ENCODE measurements around the gene MKRN1.

DNA sequence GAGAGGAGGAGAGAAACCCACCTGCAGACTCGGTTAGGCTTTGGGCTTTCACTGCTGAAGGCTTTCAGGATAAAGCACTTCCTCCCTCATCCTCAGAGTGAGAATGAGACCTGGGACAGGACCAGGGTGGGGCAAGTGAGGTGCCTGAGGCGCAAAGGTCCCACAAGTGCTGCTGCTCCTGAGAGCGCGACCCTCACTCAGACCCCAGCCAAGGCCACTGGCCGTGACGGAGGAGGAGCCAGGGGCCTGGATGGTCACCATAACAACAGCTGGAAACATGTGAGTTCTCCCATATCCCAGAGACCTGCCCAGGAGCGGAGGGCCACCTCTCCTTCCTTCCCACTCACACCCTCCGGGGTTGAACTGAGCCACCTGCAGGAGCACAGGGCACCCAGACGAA lies 46.9 kb upstream of the MKRN1 start:
- TF ChIP-seq, protein P1, sequence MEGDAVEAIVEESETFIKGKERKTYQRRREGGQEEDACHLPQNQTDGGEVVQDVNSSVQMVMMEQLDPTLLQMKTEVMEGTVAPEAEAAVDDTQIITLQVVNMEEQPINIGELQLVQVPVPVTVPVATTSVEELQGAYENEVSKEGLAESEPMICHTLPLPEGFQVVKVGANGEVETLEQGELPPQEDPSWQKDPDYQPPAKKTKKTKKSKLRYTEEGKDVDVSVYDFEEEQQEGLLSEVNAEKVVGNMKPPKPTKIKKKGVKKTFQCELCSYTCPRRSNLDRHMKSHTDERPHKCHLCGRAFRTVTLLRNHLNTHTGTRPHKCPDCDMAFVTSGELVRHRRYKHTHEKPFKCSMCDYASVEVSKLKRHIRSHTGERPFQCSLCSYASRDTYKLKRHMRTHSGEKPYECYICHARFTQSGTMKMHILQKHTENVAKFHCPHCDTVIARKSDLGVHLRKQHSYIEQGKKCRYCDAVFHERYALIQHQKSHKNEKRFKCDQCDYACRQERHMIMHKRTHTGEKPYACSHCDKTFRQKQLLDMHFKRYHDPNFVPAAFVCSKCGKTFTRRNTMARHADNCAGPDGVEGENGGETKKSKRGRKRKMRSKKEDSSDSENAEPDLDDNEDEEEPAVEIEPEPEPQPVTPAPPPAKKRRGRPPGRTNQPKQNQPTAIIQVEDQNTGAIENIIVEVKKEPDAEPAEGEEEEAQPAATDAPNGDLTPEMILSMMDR (IDR thresholded peaks at IDR 0.05), result no peak
- no peak for TF ChIP-seq EZH2phosphoT487 (IDR thresholded peaks at IDR 0.05)
- TF ChIP-seq EZH2 (IDR thresholded peaks at IDR 0.05), result no peak

All from neural progenitor cell (in vitro differentiated cells).